Measurements from ENCODE around the gene PI16. TPM values are rescaled to one million over a fixed set of nuclear protein-coding genes. Genes with fewer than 3 reads are reported as not detected.

The PI16 gene
- total RNA-seq, 1 experiment from 2014 or later: not detected

DNA sequence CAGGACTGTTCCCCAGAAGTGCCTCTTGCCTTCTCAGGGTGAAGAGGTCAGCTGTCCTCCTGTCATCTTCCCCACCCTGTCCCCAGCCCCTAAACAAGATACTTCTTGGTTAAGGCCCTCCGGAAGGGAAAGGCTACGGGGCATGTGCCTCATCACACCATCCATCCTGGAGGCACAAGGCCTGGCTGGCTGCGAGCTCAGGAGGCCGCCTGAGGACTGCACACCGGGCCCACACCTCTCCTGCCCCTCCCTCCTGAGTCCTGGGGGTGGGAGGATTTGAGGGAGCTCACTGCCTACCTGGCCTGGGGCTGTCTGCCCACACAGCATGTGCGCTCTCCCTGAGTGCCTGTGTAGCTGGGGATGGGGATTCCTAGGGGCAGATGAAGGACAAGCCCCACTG, 9.8 kb downstream of the PI16 start:
- ChIA-PET CTCF (interaction anchor here (0.9 kb wide), 1 partner anchor 53 kb away, joined by 3 read pairs; no protein-coding TSS in a partner anchor), POLR2A (no interaction called here)
- intact Hi-C loops (cut with micrococcal nuclease; ENCODE audit: unreplicated experiment): no loop called here
- ATAC-seq (no peak), DNase-seq (ENCODE audit: low read depth, low spot score) (no peak)
- Histone ChIP-seq H3K27me3 (ENCODE audit: control insufficient read depth, insufficient read depth, low read length) (no peaks in the 10 kb centered on the region), H3K9me3 (ENCODE audit: control insufficient read depth, insufficient read depth, low read depth, low read length) (no peaks in the 10 kb centered on the region), H3K27ac (ENCODE audit: low read length) (no peak overlapping the region), H3K36me3 (ENCODE audit: control insufficient read depth, insufficient read depth, low read length) (peaks cover 4% of the 10 kb centered on the region), H3K4me3 (ENCODE audit: low read depth in 2 of 2, low read length in 2 of 2) (no peak overlapping the region), H3K4me1 (ENCODE audit: control insufficient read depth, insufficient read depth, low read length) (peaks cover 8% of the 10 kb centered on the region; the same call in 1 of the 2 replicates)
- in situ Hi-C loops (cut with HindIII; ENCODE audit: low pct_unique_long_range_greater_than_20kb, low sequenced_read_pairs): no loop called here
- TF ChIP-seq, protein P1, sequence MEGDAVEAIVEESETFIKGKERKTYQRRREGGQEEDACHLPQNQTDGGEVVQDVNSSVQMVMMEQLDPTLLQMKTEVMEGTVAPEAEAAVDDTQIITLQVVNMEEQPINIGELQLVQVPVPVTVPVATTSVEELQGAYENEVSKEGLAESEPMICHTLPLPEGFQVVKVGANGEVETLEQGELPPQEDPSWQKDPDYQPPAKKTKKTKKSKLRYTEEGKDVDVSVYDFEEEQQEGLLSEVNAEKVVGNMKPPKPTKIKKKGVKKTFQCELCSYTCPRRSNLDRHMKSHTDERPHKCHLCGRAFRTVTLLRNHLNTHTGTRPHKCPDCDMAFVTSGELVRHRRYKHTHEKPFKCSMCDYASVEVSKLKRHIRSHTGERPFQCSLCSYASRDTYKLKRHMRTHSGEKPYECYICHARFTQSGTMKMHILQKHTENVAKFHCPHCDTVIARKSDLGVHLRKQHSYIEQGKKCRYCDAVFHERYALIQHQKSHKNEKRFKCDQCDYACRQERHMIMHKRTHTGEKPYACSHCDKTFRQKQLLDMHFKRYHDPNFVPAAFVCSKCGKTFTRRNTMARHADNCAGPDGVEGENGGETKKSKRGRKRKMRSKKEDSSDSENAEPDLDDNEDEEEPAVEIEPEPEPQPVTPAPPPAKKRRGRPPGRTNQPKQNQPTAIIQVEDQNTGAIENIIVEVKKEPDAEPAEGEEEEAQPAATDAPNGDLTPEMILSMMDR (IDR thresholded peaks at IDR 0.05): no peak
- TF ChIP-seq, protein P2, sequence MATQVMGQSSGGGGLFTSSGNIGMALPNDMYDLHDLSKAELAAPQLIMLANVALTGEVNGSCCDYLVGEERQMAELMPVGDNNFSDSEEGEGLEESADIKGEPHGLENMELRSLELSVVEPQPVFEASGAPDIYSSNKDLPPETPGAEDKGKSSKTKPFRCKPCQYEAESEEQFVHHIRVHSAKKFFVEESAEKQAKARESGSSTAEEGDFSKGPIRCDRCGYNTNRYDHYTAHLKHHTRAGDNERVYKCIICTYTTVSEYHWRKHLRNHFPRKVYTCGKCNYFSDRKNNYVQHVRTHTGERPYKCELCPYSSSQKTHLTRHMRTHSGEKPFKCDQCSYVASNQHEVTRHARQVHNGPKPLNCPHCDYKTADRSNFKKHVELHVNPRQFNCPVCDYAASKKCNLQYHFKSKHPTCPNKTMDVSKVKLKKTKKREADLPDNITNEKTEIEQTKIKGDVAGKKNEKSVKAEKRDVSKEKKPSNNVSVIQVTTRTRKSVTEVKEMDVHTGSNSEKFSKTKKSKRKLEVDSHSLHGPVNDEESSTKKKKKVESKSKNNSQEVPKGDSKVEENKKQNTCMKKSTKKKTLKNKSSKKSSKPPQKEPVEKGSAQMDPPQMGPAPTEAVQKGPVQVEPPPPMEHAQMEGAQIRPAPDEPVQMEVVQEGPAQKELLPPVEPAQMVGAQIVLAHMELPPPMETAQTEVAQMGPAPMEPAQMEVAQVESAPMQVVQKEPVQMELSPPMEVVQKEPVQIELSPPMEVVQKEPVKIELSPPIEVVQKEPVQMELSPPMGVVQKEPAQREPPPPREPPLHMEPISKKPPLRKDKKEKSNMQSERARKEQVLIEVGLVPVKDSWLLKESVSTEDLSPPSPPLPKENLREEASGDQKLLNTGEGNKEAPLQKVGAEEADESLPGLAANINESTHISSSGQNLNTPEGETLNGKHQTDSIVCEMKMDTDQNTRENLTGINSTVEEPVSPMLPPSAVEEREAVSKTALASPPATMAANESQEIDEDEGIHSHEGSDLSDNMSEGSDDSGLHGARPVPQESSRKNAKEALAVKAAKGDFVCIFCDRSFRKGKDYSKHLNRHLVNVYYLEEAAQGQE (IDR thresholded peaks at IDR 0.05; ENCODE audit: insufficient read depth in 1 of 2, low read depth in 2 of 2, low read length in 1 of 2): no peak
- no TSS peak for BruUV-seq (replicated peaks)

DNA sequence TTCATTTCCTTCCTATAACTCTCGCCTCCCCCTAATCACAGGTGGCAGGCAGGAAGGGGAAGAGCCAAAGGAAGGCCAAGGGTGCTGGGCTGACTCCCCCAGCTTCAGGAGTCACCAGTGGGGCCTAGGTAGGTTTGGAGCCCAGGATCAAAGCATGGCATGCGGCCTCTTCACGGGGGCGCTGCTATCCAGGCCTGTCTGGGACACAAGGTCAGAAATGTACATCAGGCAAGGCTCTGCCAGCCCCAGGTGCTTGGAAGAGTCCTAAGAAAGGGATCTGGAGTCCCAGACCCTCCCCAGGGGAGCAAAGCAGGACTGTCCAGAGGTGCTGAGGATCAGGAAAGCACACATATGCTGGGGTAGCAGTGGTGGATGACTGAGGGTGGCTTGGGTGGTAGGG, 10.4 kb downstream of the PI16 start:
- Histone ChIP-seq H3K27me3 (ENCODE audit: control insufficient read depth, insufficient read depth, low read length) (no peaks in the 10 kb centered on the region), H3K4me1 (ENCODE audit: control insufficient read depth, insufficient read depth, low read length) (peaks cover 8% of the 10 kb centered on the region; the same call in 1 of the 2 replicates), H3K27ac (ENCODE audit: low read length) (no peak overlapping the region), H3K36me3 (ENCODE audit: control insufficient read depth, insufficient read depth, low read length) (peaks cover 8% of the 10 kb centered on the region), H3K4me3 (ENCODE audit: low read depth in 2 of 2, low read length in 2 of 2) (no peak overlapping the region), H3K9me3 (ENCODE audit: control insufficient read depth, insufficient read depth, low read depth, low read length) (no peaks in the 10 kb centered on the region)
- POLR2A ChIA-PET: no interaction called here
- BruUV-seq (replicated peaks): no TSS peak
- TF ChIP-seq SIN3A (IDR thresholded peaks at IDR 0.05; ENCODE audit: borderline replicate concordance, insufficient read depth, low read depth, low read length) (no peak), POLR2AphosphoS5 (IDR thresholded peaks at IDR 0.05; ENCODE audit: low read depth, low read length) (no peak), TCF7L2 (IDR thresholded peaks at IDR 0.05; ENCODE audit: low read depth, low read length) (no peak)
- TF ChIP-seq, protein P1 (IDR thresholded peaks at IDR 0.05): no peak
- TF ChIP-seq, protein P2 (IDR thresholded peaks at IDR 0.05; ENCODE audit: insufficient read depth in 1 of 2, low read depth in 2 of 2, low read length in 1 of 2): no peak
- in situ Hi-C loops (cut with HindIII; ENCODE audit: low pct_unique_long_range_greater_than_20kb, low sequenced_read_pairs) (no loop called here), intact Hi-C loops (cut with micrococcal nuclease; ENCODE audit: unreplicated experiment) (no loop called here)
- no peak for DNase-seq (ENCODE audit: low read depth, low spot score)
- CTCF ChIA-PET: interaction anchor here (0.9 kb wide), 1 partner anchor 53 kb away, joined by 3 read pairs; no protein-coding TSS in a partner anchor
- ATAC-seq: no peak

Data from Panc1 (cell line).